Measurements from ENCODE around the gene ADK. TPM values are rescaled to one million over a fixed set of nuclear protein-coding genes. Genes with fewer than 3 reads are reported as not detected.
A peak's percentile ranks its signal among the peaks of the same experiment; 100 is the strongest.

Gene ADK
- total and polyA plus RNA-seq, 2 donors from 2014 or later, result 33.0 to 38.3 TPM

DNA sequence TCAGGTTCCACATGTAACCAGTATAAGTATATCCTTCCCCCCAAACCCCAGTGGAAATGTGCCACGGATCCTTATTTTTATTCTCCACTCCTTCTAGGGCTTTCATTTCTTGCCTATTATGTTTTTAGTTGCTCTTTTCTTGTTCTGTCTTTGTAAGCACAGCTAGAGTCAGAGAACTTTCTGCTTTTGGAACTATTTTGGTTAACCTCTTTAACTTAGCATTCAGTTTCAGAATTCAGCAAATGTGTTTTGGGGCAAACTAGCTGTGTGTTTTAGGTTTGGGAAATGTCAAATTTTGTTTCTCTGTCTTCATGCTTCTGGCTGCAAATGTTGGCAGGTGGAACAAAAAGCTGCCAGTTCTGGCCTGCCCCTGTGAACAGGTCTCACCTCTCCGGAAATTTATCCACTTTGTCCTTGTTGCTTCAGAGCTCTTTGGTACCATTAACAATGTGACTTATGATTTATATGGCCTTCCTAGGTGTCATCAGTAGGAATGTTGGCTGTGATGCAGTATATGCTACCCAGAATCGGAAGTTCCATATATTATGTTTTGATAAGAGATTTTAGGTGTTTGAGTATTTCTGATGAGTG lies 156.1 kb downstream of the ADK start:
- DNase-seq (no peak), FAIRE-seq (no peak)
- Histone ChIP-seq H3K36me3 (ENCODE audit: control insufficient read depth in 2 of 3, insufficient read depth in 3 of 3, low read length in 3 of 3) (no peaks in the 10 kb centered on the region), H3K9ac (ENCODE audit: low read length in 3 of 3) (no peak overlapping the region), H3K9me3 (ENCODE audit: control insufficient read depth in 2 of 3, insufficient read depth in 1 of 3, low read length in 3 of 3) (no peaks in the 10 kb centered on the region), H3K27ac (ENCODE audit: low read depth in 2 of 2, low read length in 2 of 2) (no peak overlapping the region), H3K4me3 (ENCODE audit: low read length in 3 of 3) (no peak overlapping the region), H3K4me1 (ENCODE audit: control insufficient read depth in 2 of 3, insufficient read depth in 2 of 3, low read depth in 1 of 3, low read length in 3 of 3) (peaks cover 0 to 5% (median 0%) of the 10 kb centered on the region in 3 donors), H3K27me3 (ENCODE audit: control insufficient read depth, insufficient read depth, low read length) (no peaks in the 10 kb centered on the region)
- TF ChIP-seq, protein P1, sequence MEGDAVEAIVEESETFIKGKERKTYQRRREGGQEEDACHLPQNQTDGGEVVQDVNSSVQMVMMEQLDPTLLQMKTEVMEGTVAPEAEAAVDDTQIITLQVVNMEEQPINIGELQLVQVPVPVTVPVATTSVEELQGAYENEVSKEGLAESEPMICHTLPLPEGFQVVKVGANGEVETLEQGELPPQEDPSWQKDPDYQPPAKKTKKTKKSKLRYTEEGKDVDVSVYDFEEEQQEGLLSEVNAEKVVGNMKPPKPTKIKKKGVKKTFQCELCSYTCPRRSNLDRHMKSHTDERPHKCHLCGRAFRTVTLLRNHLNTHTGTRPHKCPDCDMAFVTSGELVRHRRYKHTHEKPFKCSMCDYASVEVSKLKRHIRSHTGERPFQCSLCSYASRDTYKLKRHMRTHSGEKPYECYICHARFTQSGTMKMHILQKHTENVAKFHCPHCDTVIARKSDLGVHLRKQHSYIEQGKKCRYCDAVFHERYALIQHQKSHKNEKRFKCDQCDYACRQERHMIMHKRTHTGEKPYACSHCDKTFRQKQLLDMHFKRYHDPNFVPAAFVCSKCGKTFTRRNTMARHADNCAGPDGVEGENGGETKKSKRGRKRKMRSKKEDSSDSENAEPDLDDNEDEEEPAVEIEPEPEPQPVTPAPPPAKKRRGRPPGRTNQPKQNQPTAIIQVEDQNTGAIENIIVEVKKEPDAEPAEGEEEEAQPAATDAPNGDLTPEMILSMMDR (IDR thresholded peaks at IDR 0.05; ENCODE audit: borderline replicate concordance, extremely low read depth, insufficient read depth), result no peak
- intact Hi-C loops (cut with DNase I), result no loop called here

DNA sequence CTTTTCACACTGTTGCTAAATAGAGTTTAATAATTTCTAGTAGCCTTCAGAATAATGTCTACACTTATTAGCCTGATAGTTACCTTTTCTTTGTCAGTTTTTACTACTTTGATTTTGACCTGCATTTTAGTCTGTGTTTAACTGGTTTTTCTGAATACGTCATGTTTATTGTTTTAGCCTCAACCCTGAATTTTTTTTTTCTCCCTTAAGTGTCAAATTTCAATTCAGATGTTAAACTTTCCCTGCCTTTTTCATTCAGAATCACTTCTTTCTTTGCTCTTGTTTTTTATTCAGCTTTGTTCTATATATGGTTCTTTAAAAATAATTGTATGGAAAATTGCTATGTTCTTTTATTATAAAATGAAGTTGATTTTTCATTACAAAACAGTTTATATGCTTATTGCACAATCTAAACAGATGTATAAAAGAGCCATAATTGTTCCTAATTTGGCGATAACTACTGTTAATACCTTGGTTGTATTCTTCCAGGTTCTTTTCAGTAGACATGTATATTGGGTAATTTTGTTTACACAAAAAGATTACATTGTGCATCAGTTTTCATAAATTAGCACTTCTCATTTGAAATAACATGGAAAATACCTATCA lies 159.7 kb downstream of the ADK start:
- Histone ChIP-seq H3K27ac (ENCODE audit: low read depth in 2 of 2, low read length in 2 of 2) (no peak overlapping the region), H3K9ac (ENCODE audit: low read length in 3 of 3) (no peak overlapping the region), H3K27me3 (ENCODE audit: control insufficient read depth, insufficient read depth, low read length) (no peaks in the 10 kb centered on the region), H3K9me3 (ENCODE audit: control insufficient read depth in 2 of 3, insufficient read depth in 1 of 3, low read length in 3 of 3) (no peaks in the 10 kb centered on the region), H3K4me1 (ENCODE audit: control insufficient read depth in 2 of 3, insufficient read depth in 2 of 3, low read depth in 1 of 3, low read length in 3 of 3) (peaks cover 0 to 5% (median 0%) of the 10 kb centered on the region in 3 donors), H3K36me3 (ENCODE audit: control insufficient read depth in 2 of 3, insufficient read depth in 3 of 3, low read length in 3 of 3) (no peaks in the 10 kb centered on the region), H3K4me3 (ENCODE audit: low read length in 3 of 3) (no peak overlapping the region)
- TF ChIP-seq, protein P1 (IDR thresholded peaks at IDR 0.05; ENCODE audit: borderline replicate concordance, extremely low read depth, insufficient read depth), result no peak
- DNase-seq, result peak in 1 of 5 donors; percentile 7
- intact Hi-C loops (cut with DNase I), result no loop called here
- FAIRE-seq, result no peak

DNA sequence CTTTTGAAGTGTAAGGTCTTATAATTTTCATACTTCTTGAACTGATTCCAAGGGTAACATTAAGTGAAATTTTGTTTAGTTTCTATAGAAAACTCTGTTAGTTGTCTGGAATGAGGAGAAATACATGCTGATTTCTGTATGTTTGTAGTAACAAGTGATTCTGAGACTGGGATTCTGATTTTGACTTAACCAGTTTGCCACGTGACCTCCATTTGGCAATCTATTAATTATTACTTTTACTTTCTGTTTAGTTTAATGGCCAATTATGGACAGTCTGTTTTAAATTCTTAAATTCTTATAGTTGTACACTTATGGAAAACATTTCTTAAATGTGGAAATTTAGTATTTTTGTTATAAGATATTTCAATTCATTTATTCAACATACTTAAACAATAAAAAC lies 163.1 kb downstream of the ADK start:
- TF ChIP-seq, protein P1 (IDR thresholded peaks at IDR 0.05; ENCODE audit: borderline replicate concordance, extremely low read depth, insufficient read depth), result no peak
- DNase-seq (no peak), FAIRE-seq (no peak)
- no peaks in the 10 kb centered on the region for H3K27me3 ChIP-seq (ENCODE audit: control insufficient read depth, insufficient read depth, low read length)
- no peaks in the 10 kb centered on the region for H3K9me3 ChIP-seq (ENCODE audit: control insufficient read depth in 2 of 3, insufficient read depth in 1 of 3, low read length in 3 of 3)
- H3K4me3 ChIP-seq (ENCODE audit: low read length in 3 of 3), result peak overlapping the region in 2 of 3 donors; percentile 65 to 74
- H3K9ac ChIP-seq (ENCODE audit: low read length in 3 of 3), result no peak overlapping the region
- no peak overlapping the region for H3K27ac ChIP-seq (ENCODE audit: low read depth in 2 of 2, low read length in 2 of 2)
- H3K4me1 ChIP-seq (ENCODE audit: control insufficient read depth in 2 of 3, insufficient read depth in 2 of 3, low read depth in 1 of 3, low read length in 3 of 3), result no peaks in the 10 kb centered on the region
- intact Hi-C loops (cut with DNase I), result no loop called here
- no peaks in the 10 kb centered on the region for H3K36me3 ChIP-seq (ENCODE audit: control insufficient read depth in 2 of 3, insufficient read depth in 3 of 3, low read length in 3 of 3)
